SK-N-SH treated with all-trans-retinoic acid at 6 μM for 48 hours (cell line): Measurements from ENCODE around the gene MZT1.

Source experiments
- ATAC-seq: fragments of 200-7000 bp; cut with Tn5 transposase; 3 replicates; pipeline ENCODE4 v1.9.1; 2020; ENCODE audit warnings: mild to moderate bottlenecking, moderate library complexity
- ARNTL ChIP-seq: fragments of 450-650 bp; formaldehyde crosslinking; IDR thresholded peaks from 2 replicates; pipeline ENCODE4 v1.5.0; 2020; ENCODE audit warnings: low read depth, mild to moderate bottlenecking, moderate library complexity, borderline replicate concordance
- BACH2 ChIP-seq: fragments of 250-450 bp; sonication (Bioruptor Pico); IDR thresholded peaks from 2 replicates; pipeline ENCODE4 v1.9.0; 2021; ENCODE audit warnings: mild to moderate bottlenecking, borderline replicate concordance
- CREB5 ChIP-seq: fragments of 250-450 bp; sonication (Bioruptor Pico); IDR thresholded peaks from 2 replicates; pipeline ENCODE4 v1.5.1; 2020; ENCODE audit warnings: low read depth, mild to moderate bottlenecking, moderate library complexity
- CSDC2 ChIP-seq: fragments of 250-450 bp; sonication (Bioruptor Pico); IDR thresholded peaks from 2 replicates; pipeline ENCODE4 v1.5.0; 2020; ENCODE audit warnings: mild to moderate bottlenecking, moderate library complexity
- ESRRG ChIP-seq: fragments of 250-450 bp; sonication (Bioruptor Pico); IDR thresholded peaks from 2 replicates; pipeline ENCODE4 v1.6.1; 2021; ENCODE audit warnings: mild to moderate bottlenecking
- GLIS3 ChIP-seq: fragments of 250-450 bp; sonication (Bioruptor Pico); IDR thresholded peaks from 2 replicates; pipeline ENCODE4 v1.5.0; 2020; ENCODE audit warnings: mild to moderate bottlenecking, moderate library complexity
- ISL1 ChIP-seq: fragments of 250-450 bp; sonication (Bioruptor Pico); IDR thresholded peaks from 2 replicates; pipeline ENCODE4 v2.1.2; 2022; ENCODE audit warnings: mild to moderate bottlenecking, moderate library complexity
- OSR1 ChIP-seq: fragments of 250-450 bp; sonication (Bioruptor Pico); IDR thresholded peaks from 2 replicates; pipeline ENCODE4 v1.8.0; 2022; ENCODE audit warnings: moderate library complexity, mild to moderate bottlenecking, inconsistent platforms
- PATZ1 ChIP-seq: fragments of 250-450 bp; sonication (Bioruptor Pico); IDR thresholded peaks from 2 replicates; pipeline ENCODE4 v1.8.0; 2020; ENCODE audit warnings: mild to moderate bottlenecking, moderate library complexity, borderline replicate concordance
- PPARA ChIP-seq: fragments of 250-450 bp; sonication (Bioruptor Pico); IDR thresholded peaks from 2 replicates; pipeline ENCODE4 v1.5.0; 2020; ENCODE audit warnings: mild to moderate bottlenecking, borderline replicate concordance
- RARB ChIP-seq: fragments of 250-450 bp; sonication (Bioruptor Pico); IDR thresholded peaks from 2 replicates; pipeline ENCODE4 v1.8.0; 2021; ENCODE audit warnings: mild to moderate bottlenecking, moderate library complexity
- TCF4 ChIP-seq: fragments of 250-450 bp; sonication (Bioruptor Pico); IDR thresholded peaks from 2 replicates; pipeline ENCODE4 v1.8.0; 2021; ENCODE audit warnings: mild to moderate bottlenecking, moderate library complexity, borderline replicate concordance
- TOX ChIP-seq: fragments of 250-450 bp; sonication (Bioruptor Pico); IDR thresholded peaks from 2 replicates; pipeline ENCODE4 v1.8.0; 2021; ENCODE audit warnings: mild to moderate bottlenecking, moderate library complexity, borderline replicate concordance
- ZC3H10 ChIP-seq: fragments of 250-450 bp; sonication (Bioruptor Pico); IDR thresholded peaks from 2 replicates; pipeline ENCODE4 v1.5.1; 2021; ENCODE audit warnings: mild to moderate bottlenecking, moderate library complexity
- ZFP3 ChIP-seq: fragments of 250-450 bp; sonication (Bioruptor Pico); IDR thresholded peaks from 2 replicates; pipeline ENCODE4 v1.5.0; 2020; ENCODE audit warnings: mild to moderate bottlenecking, moderate library complexity
- ZFP30 ChIP-seq: fragments of 450-650 bp; formaldehyde crosslinking; IDR thresholded peaks from 2 replicates; pipeline ENCODE4 v1.5.0; 2022; ENCODE audit warnings: mild to moderate bottlenecking, moderate library complexity
- ZNF565 ChIP-seq: fragments of 450-650 bp; formaldehyde crosslinking; conservative IDR thresholded peaks from 2 replicates; pipeline ENCODE4 v1.5.0; 2020; ENCODE audit warnings: low read depth, mild to moderate bottlenecking, moderate library complexity
- ZNF70 ChIP-seq: fragments of 450-650 bp; formaldehyde crosslinking; IDR thresholded peaks from 2 replicates; pipeline ENCODE4 v1.5.0; 2020; ENCODE audit warnings: mild to moderate bottlenecking, moderate library complexity
- ZNF8 ChIP-seq: fragments of 450-650 bp; formaldehyde crosslinking; IDR thresholded peaks from 2 replicates; pipeline ENCODE4 v1.5.0; 2020; ENCODE audit warnings: mild to moderate bottlenecking, moderate library complexity
- TF ChIP-seq, protein P1 (sequence below): fragments of 250-450 bp; sonication (Bioruptor Pico); IDR thresholded peaks from 2 replicates; pipeline ENCODE4 v1.5.0; 2020; ENCODE audit warnings: mild to moderate bottlenecking, moderate library complexity
- TF ChIP-seq, protein P2 (sequence below): fragments of 250-450 bp; sonication (Bioruptor Pico); IDR thresholded peaks from 2 replicates; pipeline ENCODE4 v1.8.0; 2021; ENCODE audit warnings: low read depth, mild to moderate bottlenecking, moderate library complexity, borderline replicate concordance

The MZT1 gene

DNA sequence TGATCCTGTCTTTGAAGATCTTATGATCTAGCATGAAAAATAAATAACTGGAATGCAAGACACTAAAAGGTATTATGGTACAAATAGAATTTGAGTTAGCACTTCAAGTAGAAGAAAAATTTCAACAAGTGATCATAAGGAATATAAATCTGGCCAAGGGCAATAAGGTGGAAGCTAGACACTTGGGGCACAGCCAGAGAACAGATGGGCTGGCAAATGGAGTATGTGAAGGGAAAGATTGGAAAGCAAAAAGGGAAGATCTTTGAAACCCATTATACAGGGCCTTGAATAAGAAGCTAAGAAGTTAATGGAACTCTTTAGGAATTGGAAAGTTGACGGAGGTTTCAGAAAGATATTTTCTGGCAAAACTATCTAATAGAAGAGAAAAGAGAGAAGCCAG is 61.0 kb downstream of the MZT1 start:
- no peak for TF ChIP-seq ZNF8
- TF ChIP-seq, protein P1, sequence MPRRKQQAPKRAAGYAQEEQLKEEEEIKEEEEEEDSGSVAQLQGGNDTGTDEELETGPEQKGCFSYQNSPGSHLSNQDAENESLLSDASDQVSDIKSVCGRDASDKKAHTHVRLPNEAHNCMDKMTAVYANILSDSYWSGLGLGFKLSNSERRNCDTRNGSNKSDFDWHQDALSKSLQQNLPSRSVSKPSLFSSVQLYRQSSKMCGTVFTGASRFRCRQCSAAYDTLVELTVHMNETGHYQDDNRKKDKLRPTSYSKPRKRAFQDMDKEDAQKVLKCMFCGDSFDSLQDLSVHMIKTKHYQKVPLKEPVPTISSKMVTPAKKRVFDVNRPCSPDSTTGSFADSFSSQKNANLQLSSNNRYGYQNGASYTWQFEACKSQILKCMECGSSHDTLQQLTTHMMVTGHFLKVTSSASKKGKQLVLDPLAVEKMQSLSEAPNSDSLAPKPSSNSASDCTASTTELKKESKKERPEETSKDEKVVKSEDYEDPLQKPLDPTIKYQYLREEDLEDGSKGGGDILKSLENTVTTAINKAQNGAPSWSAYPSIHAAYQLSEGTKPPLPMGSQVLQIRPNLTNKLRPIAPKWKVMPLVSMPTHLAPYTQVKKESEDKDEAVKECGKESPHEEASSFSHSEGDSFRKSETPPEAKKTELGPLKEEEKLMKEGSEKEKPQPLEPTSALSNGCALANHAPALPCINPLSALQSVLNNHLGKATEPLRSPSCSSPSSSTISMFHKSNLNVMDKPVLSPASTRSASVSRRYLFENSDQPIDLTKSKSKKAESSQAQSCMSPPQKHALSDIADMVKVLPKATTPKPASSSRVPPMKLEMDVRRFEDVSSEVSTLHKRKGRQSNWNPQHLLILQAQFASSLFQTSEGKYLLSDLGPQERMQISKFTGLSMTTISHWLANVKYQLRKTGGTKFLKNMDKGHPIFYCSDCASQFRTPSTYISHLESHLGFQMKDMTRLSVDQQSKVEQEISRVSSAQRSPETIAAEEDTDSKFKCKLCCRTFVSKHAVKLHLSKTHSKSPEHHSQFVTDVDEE (CRISPR knock-in tag) = no peak
- no peak for TF ChIP-seq PATZ1 (CRISPR knock-in tag)
- no peak for TF ChIP-seq ZFP30 (CRISPR knock-in tag)
- TF ChIP-seq ZNF70 (CRISPR knock-in tag) = no peak
- no peak for TF ChIP-seq BACH2 (CRISPR knock-in tag)
- no peak for TF ChIP-seq OSR1 (CRISPR knock-in tag)
- TF ChIP-seq ESRRG (CRISPR knock-in tag) = no peak
- TF ChIP-seq PPARA = no peak
- TF ChIP-seq GLIS3 (CRISPR knock-in tag) = no peak
- no peak for TF ChIP-seq ARNTL (CRISPR knock-in tag)
- TF ChIP-seq TOX = no peak
- TF ChIP-seq RARB (CRISPR knock-in tag) = no peak
- no peak for TF ChIP-seq ISL1 (CRISPR knock-in tag)
- no peak for TF ChIP-seq CSDC2 (CRISPR knock-in tag)
- no peak for TF ChIP-seq TCF4 (CRISPR knock-in tag)
- no peak for TF ChIP-seq ZFP3 (CRISPR knock-in tag)
- TF ChIP-seq, protein P2, sequence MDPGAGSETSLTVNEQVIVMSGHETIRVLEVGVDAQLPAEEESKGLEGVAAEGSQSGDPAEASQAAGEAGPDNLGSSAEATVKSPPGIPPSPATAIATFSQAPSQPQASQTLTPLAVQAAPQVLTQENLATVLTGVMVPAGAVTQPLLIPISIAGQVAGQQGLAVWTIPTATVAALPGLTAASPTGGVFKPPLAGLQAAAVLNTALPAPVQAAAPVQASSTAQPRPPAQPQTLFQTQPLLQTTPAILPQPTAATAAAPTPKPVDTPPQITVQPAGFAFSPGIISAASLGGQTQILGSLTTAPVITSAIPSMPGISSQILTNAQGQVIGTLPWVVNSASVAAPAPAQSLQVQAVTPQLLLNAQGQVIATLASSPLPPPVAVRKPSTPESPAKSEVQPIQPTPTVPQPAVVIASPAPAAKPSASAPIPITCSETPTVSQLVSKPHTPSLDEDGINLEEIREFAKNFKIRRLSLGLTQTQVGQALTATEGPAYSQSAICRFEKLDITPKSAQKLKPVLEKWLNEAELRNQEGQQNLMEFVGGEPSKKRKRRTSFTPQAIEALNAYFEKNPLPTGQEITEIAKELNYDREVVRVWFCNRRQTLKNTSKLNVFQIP = no peak
- TF ChIP-seq, all 23 proteins: peak for 0
- ATAC-seq = no peak

DNA sequence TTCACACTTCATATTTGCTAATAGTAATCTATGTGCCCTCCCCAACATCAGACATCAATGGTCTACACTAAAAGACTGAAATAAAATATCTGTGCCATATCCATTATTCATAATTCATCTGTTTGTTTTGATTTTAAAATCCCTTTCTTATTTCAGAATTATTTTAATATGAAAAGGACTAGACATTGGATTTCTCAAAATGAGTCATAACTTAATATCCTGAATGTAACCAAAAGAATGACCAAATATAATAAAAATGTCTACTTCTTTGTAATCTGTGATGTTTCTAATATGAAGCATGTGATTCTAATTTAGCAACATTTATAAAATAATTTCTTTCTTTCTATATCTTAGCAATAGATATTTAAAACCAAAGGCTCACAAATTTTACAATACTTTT is 64.9 kb downstream of the MZT1 start:
- peak; percentile 79 for ATAC-seq
- peak; percentile 55 for TF ChIP-seq ZC3H10
- TF ChIP-seq CREB5 (CRISPR knock-in tag) = no peak
- TF ChIP-seq, protein P1 (CRISPR knock-in tag) = no peak
- TF ChIP-seq BACH2 (CRISPR knock-in tag) = no peak
- TF ChIP-seq ZNF565 (CRISPR knock-in tag) = no peak
- TF ChIP-seq ARNTL (CRISPR knock-in tag) = no peak
- no peak for TF ChIP-seq OSR1 (CRISPR knock-in tag)
- no peak for TF ChIP-seq TCF4 (CRISPR knock-in tag)
- TF ChIP-seq, protein P2 = no peak
- TF ChIP-seq, all 23 proteins: peak for 1
